ENCODE results near the gene ATR. TPM values are rescaled to one million over a fixed set of nuclear protein-coding genes. Genes with fewer than 3 reads are reported as not detected.

The ATR gene
- total RNA-seq, 1 experiment from 2014 or later: 15.6 TPM

DNA sequence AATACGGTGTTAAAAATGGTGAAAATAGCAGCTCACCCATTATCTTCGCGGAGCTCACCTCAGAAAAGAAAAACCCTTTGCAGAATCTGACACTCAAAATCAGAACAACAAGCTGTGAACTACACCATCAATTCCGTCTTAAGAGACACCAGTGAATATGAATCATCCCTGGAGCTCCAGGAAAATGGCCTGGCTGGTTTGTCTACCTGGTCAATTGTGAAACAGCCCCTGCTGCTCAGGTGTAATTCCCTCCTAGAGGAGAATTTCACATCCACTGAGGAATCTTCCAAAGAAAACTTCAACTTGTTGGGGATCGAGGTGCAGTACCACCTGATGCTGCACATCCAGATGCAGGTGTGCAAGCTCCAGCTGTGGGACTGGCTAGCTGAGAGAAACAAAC is 127.7 kb downstream of the ATR start:
- Histone ChIP-seq H3K27me3 (ENCODE audit: low read length) (no peaks in the 10 kb centered on the region), H3K9me2 (replicated peaks; ENCODE audit: low read length) (no peaks in the 10 kb centered on the region), H3K9me3 (ENCODE audit: low read length) (no peaks in the 10 kb centered on the region), H3F3A (ENCODE audit: low read length, unreplicated experiment) (no peaks in the 10 kb centered on the region), H4K20me1 (ENCODE audit: low read length) (no peaks in the 10 kb centered on the region), H3K4me2 (ENCODE audit: low read length) (no peak overlapping the region), H3K36me3 (ENCODE audit: low read depth, low read length) (peaks cover 4% of the 10 kb centered on the region; the same call in 1 of the 2 replicates), H3K4me3 (ENCODE audit: low read length) (no peak overlapping the region), H2AFZ (ENCODE audit: low read length) (no peak overlapping the region), H3K79me2 (ENCODE audit: low read length) (peaks cover 19% of the 10 kb centered on the region), H3K9ac (ENCODE audit: low read length) (no peak overlapping the region), H3K27ac (ENCODE audit: low read length) (no peak overlapping the region), H3K4me1 (ENCODE audit: insufficient read depth, low read length) (peaks cover 12% of the 10 kb centered on the region)
- DNase-seq (no peak), ATAC-seq (no peak)
- no peak for TF ChIP-seq EZH2phosphoT487 (IDR thresholded peaks at IDR 0.05; ENCODE audit: borderline replicate concordance, low read length)
- no peak for TF ChIP-seq CTCF (conservative IDR thresholded peaks at IDR 0.05; ENCODE audit: low read depth, low read length)
- no peak for TF ChIP-seq EZH2 (IDR thresholded peaks at IDR 0.05; ENCODE audit: low read length, unreplicated experiment)
- ChIA-PET POLR2A (ENCODE audit: unreplicated experiment) (no interaction called here), CTCF (no interaction called here)
- intact Hi-C loops (cut with micrococcal nuclease): no loop called here
- no TSS peak for BruUV-seq (replicated peaks)

GRCh38 chr3:142450189-142450588 is 128.3 kb downstream of the ATR start:
- Histone ChIP-seq H3K27me3 (ENCODE audit: low read length) (no peaks in the 10 kb centered on the region), H3K4me3 (ENCODE audit: low read length) (no peak overlapping the region), H3K4me1 (ENCODE audit: insufficient read depth, low read length) (peaks cover 18% of the 10 kb centered on the region), H2AFZ (ENCODE audit: low read length) (no peak overlapping the region), H3K4me2 (ENCODE audit: low read length) (no peak overlapping the region), H3K36me3 (ENCODE audit: low read depth, low read length) (peaks cover 4% of the 10 kb centered on the region; the same call in 1 of the 2 replicates), H4K20me1 (ENCODE audit: low read length) (no peaks in the 10 kb centered on the region), H3K9ac (ENCODE audit: low read length) (no peak overlapping the region), H3F3A (ENCODE audit: low read length, unreplicated experiment) (no peaks in the 10 kb centered on the region), H3K9me3 (ENCODE audit: low read length) (no peaks in the 10 kb centered on the region), H3K9me2 (replicated peaks; ENCODE audit: low read length) (no peaks in the 10 kb centered on the region), H3K27ac (ENCODE audit: low read length) (no peak overlapping the region), H3K79me2 (ENCODE audit: low read length) (peaks cover 26% of the 10 kb centered on the region)
- TF ChIP-seq EZH2phosphoT487 (IDR thresholded peaks at IDR 0.05; ENCODE audit: borderline replicate concordance, low read length) (no peak), EZH2 (IDR thresholded peaks at IDR 0.05; ENCODE audit: low read length, unreplicated experiment) (no peak), CTCF (conservative IDR thresholded peaks at IDR 0.05; ENCODE audit: low read depth, low read length) (no peak)
- ATAC-seq (no peak), DNase-seq (no peak)
- ChIA-PET POLR2A (ENCODE audit: unreplicated experiment) (no interaction called here), CTCF (no interaction called here)
- no TSS peak for BruUV-seq (replicated peaks)
- intact Hi-C loops (cut with micrococcal nuclease): no loop called here
